HG03103 (cell line): Measurements from ENCODE around the gene LHX2.

Experiments
- ATAC-seq: cut with Tn5 transposase; IDR thresholded peaks from one replicate; pipeline ENCODE4 v1.9.1; 2021; ENCODE audit warnings: low read depth; ENCODE audit not compliant: unreplicated experiment

The LHX2 gene

DNA sequence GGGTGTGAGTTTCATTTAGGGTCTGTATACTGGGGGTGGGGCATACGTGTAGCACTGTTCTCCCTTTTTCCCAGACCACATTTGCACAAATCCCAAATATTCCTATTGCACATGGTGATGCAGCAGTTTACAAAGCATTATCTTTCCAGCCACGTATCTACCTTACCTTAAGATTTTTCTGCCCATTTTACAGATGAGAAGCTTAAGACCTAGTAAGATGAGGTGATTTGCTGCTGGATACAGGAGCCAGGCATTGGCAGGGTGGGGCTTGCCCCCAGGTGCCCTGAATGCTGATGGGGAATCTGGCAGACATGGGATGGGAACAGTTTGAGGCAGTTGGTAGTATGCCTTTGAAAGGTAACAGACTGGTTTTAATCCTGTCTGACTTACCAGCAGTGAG lies 12.5 kb downstream of the LHX2 start:
- ATAC-seq, result no peak

DNA sequence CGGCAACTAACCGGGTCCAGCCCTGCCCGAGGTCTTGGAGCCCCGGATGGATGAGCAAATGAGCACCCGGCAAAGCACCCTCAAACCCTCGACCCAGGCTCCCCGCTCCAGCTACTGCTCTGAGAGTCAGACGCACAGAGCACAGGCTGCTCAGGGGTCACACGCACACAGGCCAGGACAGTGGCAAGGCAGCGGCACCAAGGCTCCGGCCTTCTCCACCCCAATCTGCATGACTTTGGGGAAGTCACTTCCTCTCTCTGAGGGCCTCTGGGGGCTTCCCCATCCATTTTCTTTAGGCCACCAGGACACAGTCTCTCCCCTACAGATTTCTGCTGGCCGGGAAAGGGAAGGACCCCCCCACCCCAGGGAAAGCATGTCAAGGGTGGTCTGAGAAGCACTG lies 18.0 kb downstream of the LHX2 start:
- ATAC-seq, result no peak

DNA sequence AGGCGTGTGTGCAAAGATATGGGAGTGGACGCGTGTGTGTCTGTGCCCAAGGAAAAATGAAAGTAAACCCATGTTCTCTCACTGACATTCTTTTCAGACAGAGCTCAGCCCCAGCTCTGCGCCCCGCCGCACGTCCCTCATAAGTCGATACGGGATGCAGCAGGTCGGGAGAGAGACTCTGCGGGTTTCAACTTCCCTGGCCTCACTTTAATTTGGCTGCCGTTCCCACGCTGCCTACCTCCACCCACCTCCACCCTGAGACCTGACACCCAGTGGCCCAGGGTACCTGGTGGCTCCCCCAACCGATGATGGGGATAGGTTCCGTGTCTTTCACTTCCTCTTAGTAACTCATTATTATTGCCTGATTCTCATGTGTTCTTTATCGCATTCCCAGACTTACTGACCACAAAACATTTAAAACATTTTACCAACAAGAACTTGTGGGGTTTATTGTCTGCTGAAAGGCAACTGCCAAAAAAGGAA lies 19.4 kb downstream of the LHX2 start:
- no peak for ATAC-seq

DNA sequence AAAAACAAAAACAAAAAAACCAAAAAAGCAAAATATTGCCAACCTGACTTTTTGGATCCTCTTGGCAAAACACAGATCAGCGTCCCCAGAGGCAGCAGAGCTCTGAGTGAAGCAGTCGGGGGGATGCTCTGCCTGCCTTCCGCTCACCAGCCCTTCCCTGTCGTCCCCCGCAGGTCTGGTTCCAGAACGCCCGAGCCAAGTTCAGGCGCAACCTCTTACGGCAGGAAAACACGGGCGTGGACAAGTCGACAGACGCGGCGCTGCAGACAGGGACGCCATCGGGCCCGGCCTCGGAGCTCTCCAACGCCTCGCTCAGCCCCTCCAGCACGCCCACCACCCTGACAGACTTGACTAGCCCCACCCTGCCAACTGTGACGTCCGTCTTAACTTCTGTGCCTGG lies 20.7 kb downstream of the LHX2 start:
- no peak for ATAC-seq

DNA sequence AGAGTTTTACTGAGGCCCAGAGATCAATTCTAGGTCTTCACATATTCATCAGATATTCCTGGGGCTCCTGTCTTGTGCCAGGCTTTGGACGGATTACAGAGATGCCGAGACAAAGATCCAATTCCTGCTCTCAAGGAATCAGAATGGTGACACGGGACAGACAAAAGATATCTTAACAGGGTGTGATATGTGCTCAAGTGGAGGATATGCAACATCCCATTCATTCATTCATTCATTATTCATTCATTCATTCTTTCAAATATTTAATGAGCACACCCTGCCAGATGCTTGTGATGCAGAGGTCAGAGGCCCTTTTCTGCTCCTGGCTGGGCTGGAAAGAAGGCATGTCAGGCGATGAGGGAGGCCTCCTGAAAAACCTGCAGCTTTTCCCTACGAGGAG lies 21.8 kb downstream of the LHX2 start:
- ATAC-seq, result no peak

DNA sequence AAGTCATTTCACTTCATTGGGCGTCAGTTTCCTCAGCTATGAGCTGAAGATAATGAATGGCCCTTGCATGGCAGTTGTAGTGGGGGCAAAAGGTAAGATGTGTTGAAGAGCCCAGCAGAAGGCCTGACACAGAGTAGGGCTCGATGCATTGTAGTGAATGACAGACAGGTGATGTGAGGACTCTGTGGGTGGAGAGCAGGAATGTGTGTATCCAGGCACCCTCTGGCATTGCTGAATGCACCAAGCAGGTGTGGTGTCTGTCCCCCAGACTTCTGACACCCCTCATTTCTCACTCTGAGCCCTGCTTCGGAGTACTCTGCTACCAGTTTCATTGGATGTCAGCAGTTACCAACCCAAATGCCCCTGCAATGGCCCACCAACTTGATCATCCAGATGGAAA lies 22.4 kb downstream of the LHX2 start:
- no peak for ATAC-seq

DNA sequence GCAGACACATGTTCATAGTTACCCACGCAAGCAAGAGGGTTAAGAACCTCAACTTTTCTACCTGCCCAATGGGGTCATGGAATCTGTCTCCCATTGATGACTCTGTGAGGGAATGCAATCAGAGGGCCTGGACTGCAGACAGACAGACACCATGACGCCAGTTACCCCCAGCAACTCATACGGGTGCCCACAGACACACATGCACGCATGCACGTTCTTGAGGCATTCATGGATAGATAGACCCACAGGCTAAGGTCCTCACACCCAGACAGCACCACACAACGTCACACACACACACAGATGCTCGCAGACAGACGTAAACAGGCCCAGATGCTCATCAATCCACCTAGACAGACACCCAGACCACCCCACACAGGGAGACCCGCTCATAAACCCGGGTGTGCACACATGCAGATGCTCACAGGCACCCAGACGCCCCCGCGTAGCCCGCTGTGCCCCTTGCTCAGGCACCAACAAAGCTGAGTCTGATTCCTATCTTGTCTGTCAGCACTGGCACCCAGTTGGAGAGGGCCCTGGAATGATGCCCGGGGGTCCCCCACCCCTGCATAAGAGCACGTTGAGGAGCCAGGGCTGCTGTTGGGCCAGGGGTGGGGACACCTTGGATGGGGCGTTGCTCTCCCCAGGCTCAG lies 23.6 kb downstream of the LHX2 start:
- no peak for ATAC-seq

DNA sequence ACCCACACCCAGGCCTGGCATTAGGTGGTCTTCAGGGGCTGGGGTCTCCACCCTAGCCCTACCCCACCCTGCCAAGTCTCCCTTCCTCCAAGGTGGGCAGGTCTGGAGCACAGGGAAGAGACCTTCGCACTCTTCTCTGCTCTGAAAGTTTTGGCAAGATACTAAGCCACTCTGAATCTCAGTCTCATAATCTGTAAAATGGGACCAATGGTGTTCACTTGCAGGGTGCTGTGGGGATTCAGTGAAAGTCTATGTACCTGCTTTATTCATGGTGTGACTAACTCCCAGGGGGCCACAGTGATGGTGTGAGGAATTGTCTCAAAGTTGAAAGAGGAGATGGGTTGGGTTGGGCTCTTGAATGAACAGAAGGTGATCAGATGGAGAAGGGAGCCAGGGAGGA lies 25.0 kb downstream of the LHX2 start:
- no peak for ATAC-seq

DNA sequence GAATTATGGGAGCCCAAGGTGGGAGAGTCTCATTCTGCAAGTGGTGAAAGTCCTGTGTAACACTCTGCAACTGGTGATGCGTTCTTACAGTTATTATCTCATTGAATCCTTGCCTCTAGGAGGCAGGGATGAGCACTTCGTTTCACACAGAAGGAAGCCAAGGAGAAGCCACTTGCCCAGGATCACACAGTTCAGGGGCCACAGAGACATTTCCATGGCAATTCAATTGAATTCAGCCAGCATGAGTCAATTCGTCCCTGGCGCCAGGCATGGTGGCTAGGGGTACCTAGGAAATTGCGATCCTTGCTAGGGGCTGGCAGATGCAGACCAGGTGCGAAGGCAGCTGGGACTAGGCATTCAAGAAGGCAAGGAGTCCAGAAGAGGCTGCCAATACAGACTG lies 26.2 kb downstream of the LHX2 start:
- ATAC-seq, result no peak

DNA sequence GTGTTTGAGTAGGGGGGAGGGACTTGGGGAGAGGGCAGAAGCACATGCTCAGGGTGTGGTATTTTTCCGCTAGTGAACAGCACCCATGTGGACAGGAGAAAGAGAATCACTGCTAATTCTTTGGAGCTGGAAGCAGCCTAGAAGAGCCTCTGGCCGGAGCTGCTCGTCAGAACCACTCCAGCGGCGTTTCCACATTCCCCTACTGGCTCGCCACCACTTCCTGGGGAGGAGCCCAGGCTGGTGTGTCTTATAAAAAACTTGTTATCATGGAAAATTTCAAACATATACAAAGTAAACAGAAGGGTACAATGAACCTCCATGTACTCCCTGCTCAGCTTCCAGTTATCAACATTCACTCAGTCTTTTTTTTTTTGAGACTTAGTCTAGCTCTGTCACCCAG lies 26.7 kb downstream of the LHX2 start:
- no peak for ATAC-seq

DNA sequence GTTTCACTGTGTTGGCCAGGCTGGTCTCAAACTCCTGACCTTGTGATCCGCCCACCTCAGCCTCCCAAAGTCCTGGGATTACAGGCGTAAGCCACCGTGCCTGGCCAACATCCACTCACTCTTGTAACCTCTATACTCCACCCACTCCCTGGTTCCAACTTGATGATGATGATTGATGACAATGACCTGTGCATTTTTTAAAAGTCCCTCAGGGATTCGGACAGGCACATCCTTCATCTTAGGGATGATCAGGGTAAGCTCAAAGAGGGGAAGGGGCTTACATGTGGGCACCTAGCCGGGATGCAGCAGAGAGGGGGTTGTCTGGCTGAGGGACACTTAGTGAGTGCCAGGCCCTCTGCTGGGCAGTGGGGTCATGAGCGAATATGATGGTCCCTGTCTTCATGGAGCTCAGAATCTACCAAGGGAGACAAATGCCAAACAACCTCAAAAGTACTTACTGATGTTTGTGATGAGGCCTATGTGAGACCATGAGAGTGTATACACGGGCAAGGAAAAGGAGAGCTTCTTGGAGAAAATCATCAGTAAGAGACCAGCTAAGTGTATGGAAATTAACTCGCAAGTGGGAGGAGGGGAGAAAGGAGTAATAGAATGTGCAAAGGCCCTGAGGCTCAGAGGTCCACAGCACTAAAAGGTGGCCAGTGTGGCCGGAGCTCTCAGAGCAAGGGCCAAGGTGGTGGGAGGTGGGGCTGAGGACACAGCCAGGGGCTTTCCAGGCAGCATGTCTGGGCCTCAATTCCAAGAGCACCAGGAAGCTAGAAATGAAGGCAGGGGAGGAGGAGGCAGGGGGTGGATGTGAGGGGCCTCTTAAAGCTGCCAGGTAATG lies 27.4 kb downstream of the LHX2 start:
- ATAC-seq, result no peak

DNA sequence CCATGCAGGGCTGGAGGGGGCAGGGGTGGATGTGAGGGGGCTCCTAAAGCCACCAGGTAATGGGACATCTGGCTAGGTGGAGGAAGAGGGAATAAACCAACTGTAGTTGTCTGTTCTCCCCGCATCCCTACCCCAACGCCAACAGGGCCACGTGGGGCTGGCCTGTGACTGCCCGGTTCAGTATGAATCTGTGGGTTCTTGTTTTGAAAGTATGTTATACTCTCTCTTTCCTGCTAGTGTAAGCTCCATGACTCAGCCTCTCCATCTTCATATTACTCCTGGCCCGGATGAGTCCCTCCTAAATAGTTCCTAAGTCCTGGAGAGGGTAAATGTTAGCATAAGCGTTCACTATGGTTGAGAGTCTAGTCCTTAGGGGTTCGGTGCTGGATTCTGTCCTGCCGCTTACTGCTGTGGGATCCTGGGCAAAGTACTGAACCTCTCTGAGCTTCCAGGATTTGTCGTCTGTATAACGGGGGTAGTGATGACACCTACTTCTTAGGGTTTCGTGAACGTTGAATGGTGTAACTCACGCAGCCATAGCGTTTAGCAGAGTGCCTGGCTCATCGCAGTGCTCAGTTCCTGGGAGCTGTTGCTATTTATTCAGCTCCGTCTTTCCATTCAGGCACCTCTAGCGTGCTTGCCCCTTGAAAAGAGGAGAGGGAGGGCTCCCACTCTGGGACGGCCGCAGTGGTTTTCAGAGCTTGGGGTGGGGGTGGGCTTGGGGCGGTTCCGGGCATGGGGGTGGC lies 28.8 kb downstream of the LHX2 start:
- ATAC-seq, result no peak

DNA sequence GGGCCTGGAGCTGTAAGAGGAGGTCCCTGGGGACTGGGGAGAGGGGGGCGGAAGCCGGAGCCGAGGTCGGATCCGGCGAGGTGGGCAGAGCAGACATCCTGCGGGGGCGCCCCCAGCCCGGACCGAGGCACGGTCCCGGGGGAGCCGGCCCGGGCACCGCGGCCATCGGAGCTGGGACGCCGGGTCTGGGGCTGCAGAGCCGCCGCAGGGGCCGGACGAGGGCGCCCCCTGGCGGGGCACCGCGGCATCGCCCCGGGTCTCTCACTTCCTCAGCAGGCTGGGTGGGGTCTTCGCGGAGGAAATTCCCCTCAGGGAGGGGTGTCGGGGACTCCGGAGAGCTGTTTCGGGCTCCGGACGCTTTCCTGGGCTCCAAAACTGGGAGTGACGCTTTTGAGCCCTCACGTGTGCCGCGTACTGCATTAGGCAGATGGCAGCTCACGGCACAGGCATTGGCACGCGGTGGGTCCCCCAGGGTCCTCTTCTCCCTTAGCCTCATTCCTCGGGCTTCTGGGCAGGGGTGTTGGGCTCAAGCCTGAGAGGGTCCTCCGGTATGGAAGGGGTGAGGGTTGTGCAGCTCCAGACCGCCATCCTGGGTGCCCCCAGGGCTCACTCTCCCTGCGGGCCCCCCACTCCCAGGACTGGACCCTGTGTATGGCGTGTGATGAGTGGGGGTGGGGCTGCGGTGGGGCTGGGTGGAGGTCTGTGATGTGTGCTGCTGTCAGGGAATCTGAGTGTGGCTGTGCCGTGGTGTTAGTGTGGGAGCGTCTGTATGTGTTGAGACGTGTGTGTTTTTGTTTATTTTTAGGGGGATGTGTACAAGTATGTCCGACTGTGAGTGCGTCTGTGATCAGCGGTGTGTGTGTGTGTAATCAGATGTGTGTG lies 29.6 kb downstream of the LHX2 start:
- ATAC-seq, result no peak

DNA sequence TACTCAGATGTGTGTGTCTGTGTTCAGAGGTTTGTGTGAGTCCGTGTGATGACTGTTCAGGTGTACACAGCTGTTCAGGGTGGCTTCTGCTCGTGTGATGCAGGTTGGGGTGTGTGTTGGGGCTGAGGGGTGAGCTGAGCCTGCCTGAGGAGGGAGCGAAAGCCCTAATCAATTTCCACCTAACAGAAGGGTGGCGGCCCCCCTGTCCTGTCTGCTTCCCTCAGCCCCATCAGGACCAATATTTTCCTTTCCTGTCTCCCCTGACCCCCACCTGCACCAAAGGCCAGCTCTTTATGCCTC lies 30.2 kb downstream of the LHX2 start:
- no peak for ATAC-seq

DNA sequence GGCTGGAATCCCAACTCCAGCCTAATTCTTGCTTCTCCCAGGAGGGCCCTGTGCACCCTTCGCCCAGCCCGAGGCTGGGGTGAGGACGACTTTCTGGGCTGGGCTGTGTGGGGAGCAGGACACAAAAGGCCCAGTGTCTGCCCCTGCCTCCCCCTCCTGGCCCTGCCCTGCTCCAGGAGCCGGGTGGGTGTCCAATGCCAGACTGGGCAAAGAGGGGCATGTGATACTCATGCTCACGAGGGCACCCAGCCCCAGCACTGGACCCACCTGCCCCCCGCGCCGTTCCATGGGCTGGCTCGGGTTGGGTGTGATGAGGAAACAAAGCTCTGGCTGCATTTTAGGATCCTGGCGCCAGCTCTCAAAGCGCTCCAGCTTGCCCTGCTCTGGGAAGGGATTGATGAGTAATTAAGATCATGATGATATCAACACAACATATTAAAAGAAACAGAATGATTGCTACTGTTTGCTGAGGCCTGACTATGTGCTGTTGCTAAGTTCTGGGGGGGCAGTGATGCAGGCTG lies 30.7 kb downstream of the LHX2 start:
- no peak for ATAC-seq

DNA sequence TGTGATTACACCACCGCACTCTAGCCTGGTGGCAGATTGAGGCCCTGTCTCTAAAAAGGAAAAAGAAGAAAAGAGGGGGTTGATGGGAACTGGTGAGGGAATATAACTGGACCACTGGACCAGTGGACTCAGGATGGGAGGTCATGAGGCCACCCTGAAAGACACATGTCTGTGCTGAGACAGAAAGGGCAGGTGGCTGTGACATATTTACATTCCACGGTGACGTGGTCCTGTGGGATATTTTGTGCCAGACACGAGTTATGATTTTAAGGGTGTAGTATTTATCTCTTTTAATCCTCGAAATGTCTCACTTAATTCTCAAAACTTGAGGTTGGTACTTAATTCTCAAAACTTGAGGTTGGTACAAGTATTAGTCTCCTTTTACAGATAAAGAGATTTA lies 32.9 kb downstream of the LHX2 start:
- ATAC-seq, result no peak

DNA sequence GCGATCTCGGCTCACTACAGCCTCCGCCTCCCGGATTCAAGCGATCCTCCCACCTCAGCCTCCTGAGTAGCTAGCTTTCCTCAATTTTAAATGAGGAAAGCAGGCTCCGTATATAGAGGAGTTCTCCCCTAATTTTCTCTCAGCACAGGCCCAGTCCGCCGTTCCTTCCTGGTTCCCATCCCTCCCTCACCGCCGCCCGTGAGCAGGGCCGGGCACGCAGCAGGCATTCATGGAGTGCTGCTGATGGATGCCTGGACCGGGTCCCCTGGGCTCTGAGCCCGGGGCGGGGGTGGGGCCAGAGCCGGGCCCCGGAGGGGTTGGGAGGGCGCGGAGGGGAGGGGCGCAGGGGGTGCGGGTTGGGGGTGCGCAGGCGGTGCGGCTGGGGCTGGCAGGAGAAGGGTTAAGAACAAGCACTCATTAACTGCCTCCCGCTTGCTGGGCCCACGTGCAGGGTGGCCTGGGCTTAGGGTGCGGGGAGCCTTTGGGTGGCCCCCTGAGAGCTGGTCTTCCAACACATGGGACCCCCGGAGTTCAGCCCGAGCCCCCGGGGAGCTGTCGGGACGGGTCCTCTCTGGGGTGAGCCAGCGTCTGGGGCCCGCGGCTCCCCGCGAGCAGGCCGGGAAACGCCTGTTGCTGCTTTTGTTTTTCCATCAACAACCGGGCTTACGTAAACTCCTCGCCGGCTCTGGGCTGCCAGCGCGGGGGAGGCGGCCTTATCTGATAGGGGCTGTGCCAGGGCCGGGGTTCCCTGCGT lies 33.7 kb downstream of the LHX2 start:
- no peak for ATAC-seq

DNA sequence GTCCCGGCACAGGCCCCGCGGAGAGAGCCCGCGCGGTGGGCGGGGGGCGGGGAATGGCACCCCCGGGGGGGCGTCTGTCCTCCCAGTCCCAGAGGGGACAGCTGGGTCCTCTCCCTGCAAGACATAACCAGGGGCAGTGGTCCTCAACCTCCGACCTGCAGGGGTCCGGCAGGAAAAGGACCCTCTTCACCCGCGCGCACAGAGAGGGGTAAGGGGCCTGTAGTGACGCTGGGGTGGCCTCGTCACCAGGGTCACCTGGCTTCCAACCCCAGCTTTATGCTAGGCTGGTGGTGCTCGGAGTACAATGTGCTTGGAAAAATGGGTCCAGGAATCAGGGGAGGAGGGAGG lies 34.2 kb downstream of the LHX2 start:
- no peak for ATAC-seq

DNA sequence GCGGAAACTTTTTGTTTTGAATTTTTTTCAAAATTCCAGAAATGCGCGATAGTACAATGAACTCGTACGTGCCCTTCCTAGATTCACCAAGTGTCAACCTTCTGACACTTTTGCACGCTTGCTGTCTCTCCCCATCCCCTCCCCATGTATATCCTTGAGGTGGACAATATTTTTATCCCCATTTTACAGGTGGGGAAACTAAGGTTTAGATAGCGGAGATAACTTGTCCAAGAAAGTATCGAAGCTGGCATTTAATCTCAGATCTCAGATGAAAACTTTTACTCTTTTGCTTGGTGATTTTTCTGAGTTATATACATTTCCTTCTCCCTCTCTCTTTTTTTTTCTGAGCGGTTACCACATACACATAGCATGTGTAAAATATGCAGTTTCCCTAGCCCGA lies 34.6 kb downstream of the LHX2 start:
- ATAC-seq, result no peak

DNA sequence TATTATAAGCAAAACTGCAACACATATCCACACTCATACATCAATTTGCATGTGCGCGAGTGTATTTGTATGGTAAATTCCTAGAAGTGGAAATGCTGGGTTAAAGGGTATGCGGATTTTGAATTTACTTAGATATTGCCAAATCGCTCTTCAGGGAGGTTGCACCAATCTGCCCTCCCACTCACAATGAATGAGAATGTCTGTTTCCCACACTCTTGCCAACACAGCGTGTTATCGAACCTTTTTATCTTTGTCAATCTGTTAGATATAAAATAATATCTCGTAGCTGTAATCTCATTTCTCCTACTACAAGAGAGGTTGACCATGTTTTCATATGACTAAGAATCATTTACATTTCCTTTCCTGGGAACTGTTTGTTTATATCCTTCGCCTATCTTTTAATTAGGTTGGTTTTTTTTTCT lies 35.7 kb downstream of the LHX2 start:
- ATAC-seq, result no peak
